Upper lobe of left lung (tissue), 4 donors: Measurements from ENCODE around the gene LARGE1.

Experiments
- POLR2A ChIP-seq, 4 donors: fragments of 450-650 bp; IDR thresholded peaks; one replicate each; pipeline ENCODE4 v1.5.1; 2016 to 2017; ENCODE audit warnings: antibody characterized with exemption in 4 of 4, mild to moderate bottlenecking in 2 of 4
- TF ChIP-seq, protein P1 (sequence below), 6 experiments: fragments of 450-650 bp in 4 of 6; fragments of 200-600 bp in 2 of 6; sonication (generic) in 2 of 6; IDR thresholded peaks; one replicate each; pipeline ENCODE4 v1.5.1; 2016 to 2019; ENCODE audit warnings: antibody characterized with exemption in 6 of 6

GRCh38 chr22:33748714-33749113 is 171.6 kb downstream of the LARGE1 start:
- TF ChIP-seq, protein P1, sequence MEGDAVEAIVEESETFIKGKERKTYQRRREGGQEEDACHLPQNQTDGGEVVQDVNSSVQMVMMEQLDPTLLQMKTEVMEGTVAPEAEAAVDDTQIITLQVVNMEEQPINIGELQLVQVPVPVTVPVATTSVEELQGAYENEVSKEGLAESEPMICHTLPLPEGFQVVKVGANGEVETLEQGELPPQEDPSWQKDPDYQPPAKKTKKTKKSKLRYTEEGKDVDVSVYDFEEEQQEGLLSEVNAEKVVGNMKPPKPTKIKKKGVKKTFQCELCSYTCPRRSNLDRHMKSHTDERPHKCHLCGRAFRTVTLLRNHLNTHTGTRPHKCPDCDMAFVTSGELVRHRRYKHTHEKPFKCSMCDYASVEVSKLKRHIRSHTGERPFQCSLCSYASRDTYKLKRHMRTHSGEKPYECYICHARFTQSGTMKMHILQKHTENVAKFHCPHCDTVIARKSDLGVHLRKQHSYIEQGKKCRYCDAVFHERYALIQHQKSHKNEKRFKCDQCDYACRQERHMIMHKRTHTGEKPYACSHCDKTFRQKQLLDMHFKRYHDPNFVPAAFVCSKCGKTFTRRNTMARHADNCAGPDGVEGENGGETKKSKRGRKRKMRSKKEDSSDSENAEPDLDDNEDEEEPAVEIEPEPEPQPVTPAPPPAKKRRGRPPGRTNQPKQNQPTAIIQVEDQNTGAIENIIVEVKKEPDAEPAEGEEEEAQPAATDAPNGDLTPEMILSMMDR (IDR thresholded peaks at IDR 0.05), result no peak
- no peak for TF ChIP-seq POLR2A (IDR thresholded peaks at IDR 0.05)
